ENCODE measurements around the gene ZNRD2. TPM values are rescaled to one million over a fixed set of nuclear protein-coding genes. Genes with fewer than 3 reads are reported as not detected.
A peak's percentile ranks its signal among the peaks of the same experiment; 100 is the strongest.

Gene ZNRD2
- total and polyA plus RNA-seq, 10 of the 15 experiments (the other 5 are each of a cell fraction or from before 2014, with no cell fraction given), result 7.9 to 111 (median 55.4) TPM

DNA sequence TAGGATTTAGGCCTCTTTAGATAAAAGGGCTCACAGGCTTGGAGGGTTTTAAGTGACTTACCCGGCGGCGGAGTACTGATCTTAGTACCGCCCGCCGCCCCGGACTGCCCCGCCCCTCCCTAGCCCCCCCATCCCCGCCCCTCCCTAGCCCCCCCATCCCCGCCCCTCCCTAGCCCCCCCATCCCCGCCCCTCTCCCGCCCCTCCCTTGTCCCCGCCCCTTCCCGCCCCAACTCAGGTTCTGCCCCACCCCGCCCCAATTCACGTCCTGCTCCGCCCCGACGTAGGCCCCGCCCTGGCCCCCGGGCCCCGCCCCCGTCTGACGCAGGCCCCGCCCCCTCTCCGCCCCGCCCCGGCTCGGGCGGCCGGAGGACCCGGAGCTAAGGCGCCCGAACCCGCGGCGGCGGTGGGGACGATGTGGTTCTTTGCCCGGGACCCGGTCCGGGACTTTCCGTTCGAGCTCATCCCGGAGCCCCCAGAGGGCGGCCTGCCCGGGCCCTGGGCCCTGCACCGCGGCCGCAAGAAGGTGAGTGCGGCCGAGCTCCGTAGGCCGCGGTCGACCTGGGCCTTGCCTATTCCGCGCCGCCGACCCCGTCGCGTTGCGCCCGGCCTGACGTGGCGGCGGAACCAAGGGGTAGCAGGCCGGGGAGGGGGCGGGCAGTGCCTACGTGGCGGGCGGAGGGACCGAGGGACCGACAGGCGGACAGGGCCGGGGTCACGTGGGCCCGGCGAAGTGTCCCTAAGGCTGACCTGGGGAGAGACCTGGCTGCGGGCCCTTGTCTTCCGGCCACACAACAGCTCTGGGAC lies 45.3 kb upstream of the ZNRD2 start, which contains the start of gene SCYL1 (continued):
- TF ChIP-seq CUX1 (IDR thresholded peaks at IDR 0.05; ENCODE audit: insufficient replicate concordance, low read depth, low read length) (no peak), PAX8 (IDR thresholded peaks at IDR 0.05) (no peak), WRNIP1 (IDR thresholded peaks at IDR 0.05; ENCODE audit: borderline replicate concordance, low read depth, low read length) (no peak), MXI1 (IDR thresholded peaks at IDR 0.05; ENCODE audit: low read depth, low read length) (no peak), HDAC2 (IDR thresholded peaks at IDR 0.05) (no peak), ZNF217 (IDR thresholded peaks at IDR 0.05) (peak; percentile 48; the same call in 1 of the 2 replicates), ATF7 (IDR thresholded peaks at IDR 0.05; ENCODE audit: low read depth) (no peak), CHD1 (IDR thresholded peaks at IDR 0.05; ENCODE audit: low read depth, low read length) (no peak), ZNF24 (IDR thresholded peaks at IDR 0.05) (peak; percentile 45; the same call in 1 of the 2 replicates), CREM (IDR thresholded peaks at IDR 0.05; ENCODE audit: low read depth) (no peak), MEF2B (IDR thresholded peaks at IDR 0.05; ENCODE audit: partially characterized antibody, poor library complexity, severe bottlenecking) (no peak), CBFB (IDR thresholded peaks at IDR 0.05; ENCODE audit: low read depth) (no peak), KDM1A (IDR thresholded peaks at IDR 0.05; ENCODE audit: borderline replicate concordance) (no peak), RBBP5 (conservative IDR thresholded peaks at IDR 0.05) (no peak), EZH2 (IDR thresholded peaks at IDR 0.05; ENCODE audit: borderline replicate concordance, control insufficient read depth, low read depth, low read length) (no peak), EED (IDR thresholded peaks at IDR 0.05; ENCODE audit: low read depth) (no peak)
- TF ChIP-seq, protein P1, sequence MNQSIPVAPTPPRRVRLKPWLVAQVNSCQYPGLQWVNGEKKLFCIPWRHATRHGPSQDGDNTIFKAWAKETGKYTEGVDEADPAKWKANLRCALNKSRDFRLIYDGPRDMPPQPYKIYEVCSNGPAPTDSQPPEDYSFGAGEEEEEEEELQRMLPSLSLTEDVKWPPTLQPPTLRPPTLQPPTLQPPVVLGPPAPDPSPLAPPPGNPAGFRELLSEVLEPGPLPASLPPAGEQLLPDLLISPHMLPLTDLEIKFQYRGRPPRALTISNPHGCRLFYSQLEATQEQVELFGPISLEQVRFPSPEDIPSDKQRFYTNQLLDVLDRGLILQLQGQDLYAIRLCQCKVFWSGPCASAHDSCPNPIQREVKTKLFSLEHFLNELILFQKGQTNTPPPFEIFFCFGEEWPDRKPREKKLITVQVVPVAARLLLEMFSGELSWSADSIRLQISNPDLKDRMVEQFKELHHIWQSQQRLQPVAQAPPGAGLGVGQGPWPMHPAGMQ (IDR thresholded peaks at IDR 0.05; ENCODE audit: borderline replicate concordance), result no peak
- TF ChIP-seq, protein P2, sequence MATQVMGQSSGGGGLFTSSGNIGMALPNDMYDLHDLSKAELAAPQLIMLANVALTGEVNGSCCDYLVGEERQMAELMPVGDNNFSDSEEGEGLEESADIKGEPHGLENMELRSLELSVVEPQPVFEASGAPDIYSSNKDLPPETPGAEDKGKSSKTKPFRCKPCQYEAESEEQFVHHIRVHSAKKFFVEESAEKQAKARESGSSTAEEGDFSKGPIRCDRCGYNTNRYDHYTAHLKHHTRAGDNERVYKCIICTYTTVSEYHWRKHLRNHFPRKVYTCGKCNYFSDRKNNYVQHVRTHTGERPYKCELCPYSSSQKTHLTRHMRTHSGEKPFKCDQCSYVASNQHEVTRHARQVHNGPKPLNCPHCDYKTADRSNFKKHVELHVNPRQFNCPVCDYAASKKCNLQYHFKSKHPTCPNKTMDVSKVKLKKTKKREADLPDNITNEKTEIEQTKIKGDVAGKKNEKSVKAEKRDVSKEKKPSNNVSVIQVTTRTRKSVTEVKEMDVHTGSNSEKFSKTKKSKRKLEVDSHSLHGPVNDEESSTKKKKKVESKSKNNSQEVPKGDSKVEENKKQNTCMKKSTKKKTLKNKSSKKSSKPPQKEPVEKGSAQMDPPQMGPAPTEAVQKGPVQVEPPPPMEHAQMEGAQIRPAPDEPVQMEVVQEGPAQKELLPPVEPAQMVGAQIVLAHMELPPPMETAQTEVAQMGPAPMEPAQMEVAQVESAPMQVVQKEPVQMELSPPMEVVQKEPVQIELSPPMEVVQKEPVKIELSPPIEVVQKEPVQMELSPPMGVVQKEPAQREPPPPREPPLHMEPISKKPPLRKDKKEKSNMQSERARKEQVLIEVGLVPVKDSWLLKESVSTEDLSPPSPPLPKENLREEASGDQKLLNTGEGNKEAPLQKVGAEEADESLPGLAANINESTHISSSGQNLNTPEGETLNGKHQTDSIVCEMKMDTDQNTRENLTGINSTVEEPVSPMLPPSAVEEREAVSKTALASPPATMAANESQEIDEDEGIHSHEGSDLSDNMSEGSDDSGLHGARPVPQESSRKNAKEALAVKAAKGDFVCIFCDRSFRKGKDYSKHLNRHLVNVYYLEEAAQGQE (IDR thresholded peaks at IDR 0.05; ENCODE audit: low read depth, low read length), result no peak
- TF ChIP-seq, protein P3, sequence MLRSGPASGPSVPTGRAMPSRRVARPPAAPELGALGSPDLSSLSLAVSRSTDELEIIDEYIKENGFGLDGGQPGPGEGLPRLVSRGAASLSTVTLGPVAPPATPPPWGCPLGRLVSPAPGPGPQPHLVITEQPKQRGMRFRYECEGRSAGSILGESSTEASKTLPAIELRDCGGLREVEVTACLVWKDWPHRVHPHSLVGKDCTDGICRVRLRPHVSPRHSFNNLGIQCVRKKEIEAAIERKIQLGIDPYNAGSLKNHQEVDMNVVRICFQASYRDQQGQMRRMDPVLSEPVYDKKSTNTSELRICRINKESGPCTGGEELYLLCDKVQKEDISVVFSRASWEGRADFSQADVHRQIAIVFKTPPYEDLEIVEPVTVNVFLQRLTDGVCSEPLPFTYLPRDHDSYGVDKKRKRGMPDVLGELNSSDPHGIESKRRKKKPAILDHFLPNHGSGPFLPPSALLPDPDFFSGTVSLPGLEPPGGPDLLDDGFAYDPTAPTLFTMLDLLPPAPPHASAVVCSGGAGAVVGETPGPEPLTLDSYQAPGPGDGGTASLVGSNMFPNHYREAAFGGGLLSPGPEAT (IDR thresholded peaks at IDR 0.05; ENCODE audit: low read depth), result no peak
